BJ (cell line): ENCODE results near the gene CCDC121. TPM values are rescaled to one million over a fixed set of nuclear protein-coding genes. Genes with fewer than 3 reads are reported as not detected.
"Not testable (repeated sequence)": the region's sequence is repeated elsewhere in the genome, so short reads cannot be mapped to it uniquely, and the experiment has no call there.

Experiments used
- CTCF ChIA-PET: fragments of 350-600 bp; formaldehyde crosslinking; extraction: SDS; loops from one replicate; lab custom pipeline; 2021; ENCODE audit warnings: antibody characterized with exemption, inconsistent platforms; lab: Yijun Ruan, JAX
- POLR2A ChIA-PET: fragments of 300-600 bp; sonication (Branson Sonifier 250); formaldehyde crosslinking; extraction: SDS; loops from one replicate; lab custom pipeline; 2021; ENCODE audit warnings: antibody characterized with exemption; lab: Charles Lee
- DNase-seq: peaks from one replicate; pipeline ENCODE4 v3.0.0-alpha.2; 2011; ENCODE audit warnings: low read depth
- H3K27me3 ChIP-seq: 2 replicates; pipeline ENCODE4 v1.6.0; 2011; ENCODE audit warnings: low read length; ENCODE audit not compliant: control insufficient read depth, insufficient read depth
- H3K36me3 ChIP-seq: 2 replicates; pipeline ENCODE4 v1.5.1; 2011; ENCODE audit warnings: low read length; ENCODE audit not compliant: control insufficient read depth, insufficient read depth
- H3K4me3 ChIP-seq: 2 replicates; pipeline ENCODE4 v1.5.1; 2011; ENCODE audit warnings: low read depth, mild to moderate bottlenecking, control low read depth, low read length
- polyA plus RNA-seq: library from polyadenylated mRNA; depleted of rRNA; stranded (reverse); fragments of >200 nt; gene quantifications from 2 replicates; pipeline ENCODE4 v1.2.3, GENCODE V29; 2011
- TF ChIP-seq, protein P1 (sequence below): IDR thresholded peaks from 2 replicates; pipeline ENCODE4 v1.5.1; 2011; ENCODE audit warnings: low read depth, mild to moderate bottlenecking, control low read depth, inconsistent platforms, low read length, moderate library complexity; ENCODE audit not compliant: insufficient read depth

CCDC121 gene
- polyA plus RNA-seq, 1 experiment: 0.58 TPM

DNA sequence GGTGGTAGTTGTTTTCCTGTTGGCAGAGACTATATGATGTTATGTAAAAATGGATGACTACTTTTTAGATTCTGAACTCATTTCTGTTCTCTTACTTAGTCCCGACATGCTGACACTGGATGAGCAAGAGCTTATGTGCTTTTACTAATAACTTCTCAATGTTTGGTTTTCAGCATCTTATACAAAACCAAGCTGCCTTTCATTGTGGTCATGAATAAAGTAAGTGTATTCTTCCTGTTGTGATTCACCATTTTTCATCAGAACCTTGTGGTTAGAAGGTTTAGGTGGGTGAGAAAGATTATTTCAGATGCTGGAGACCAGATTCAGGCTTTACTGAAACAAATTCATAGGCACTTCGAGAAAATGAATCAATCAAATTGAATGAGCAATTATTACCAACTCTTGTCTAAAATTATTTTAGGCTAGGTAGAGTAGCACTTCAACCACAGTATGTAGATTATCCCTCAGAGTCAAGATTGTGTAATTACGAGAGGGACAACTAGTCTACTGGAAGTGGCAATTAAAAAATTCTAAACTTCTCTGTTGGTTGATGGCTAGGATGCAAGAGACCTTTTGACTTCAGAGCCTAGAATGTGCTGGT lies 9.3 kb upstream of the CCDC121 start:
- H3K27me3 ChIP-seq: no peaks in the 10 kb centered on the region
- ChIA-PET CTCF (no interaction called here), POLR2A (no interaction called here)
- H3K4me3 ChIP-seq: no peak overlapping the region
- H3K36me3 ChIP-seq: peaks cover 14% of the 10 kb centered on the region
- DNase-seq: peak; percentile 18
- TF ChIP-seq, protein P1, sequence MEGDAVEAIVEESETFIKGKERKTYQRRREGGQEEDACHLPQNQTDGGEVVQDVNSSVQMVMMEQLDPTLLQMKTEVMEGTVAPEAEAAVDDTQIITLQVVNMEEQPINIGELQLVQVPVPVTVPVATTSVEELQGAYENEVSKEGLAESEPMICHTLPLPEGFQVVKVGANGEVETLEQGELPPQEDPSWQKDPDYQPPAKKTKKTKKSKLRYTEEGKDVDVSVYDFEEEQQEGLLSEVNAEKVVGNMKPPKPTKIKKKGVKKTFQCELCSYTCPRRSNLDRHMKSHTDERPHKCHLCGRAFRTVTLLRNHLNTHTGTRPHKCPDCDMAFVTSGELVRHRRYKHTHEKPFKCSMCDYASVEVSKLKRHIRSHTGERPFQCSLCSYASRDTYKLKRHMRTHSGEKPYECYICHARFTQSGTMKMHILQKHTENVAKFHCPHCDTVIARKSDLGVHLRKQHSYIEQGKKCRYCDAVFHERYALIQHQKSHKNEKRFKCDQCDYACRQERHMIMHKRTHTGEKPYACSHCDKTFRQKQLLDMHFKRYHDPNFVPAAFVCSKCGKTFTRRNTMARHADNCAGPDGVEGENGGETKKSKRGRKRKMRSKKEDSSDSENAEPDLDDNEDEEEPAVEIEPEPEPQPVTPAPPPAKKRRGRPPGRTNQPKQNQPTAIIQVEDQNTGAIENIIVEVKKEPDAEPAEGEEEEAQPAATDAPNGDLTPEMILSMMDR: no peak

DNA sequence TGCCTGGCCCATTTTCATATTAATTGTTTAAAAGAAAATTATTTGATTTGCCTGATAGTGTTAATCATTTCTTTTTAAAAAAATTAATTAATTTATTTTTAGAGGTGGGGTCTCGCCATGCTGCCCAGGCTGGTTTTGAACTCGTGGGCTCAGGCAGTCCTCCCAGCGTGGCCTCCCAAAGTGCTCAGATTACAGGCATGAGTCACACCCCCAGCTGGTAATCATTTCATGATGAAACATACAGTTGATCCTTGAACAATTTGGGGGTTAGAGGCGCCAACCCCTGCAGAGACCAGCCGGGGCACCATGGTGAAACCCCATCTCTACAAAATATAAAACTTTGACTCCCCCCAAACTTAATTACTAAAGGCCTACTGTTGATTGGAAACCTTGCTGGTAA lies 8.0 kb upstream of the CCDC121 start:
- CTCF ChIA-PET: no interaction called here
- Histone ChIP-seq H3K27me3 (no peaks in the 10 kb centered on the region), H3K36me3 (peaks cover 14% of the 10 kb centered on the region), H3K4me3 (no peak overlapping the region)
- POLR2A ChIA-PET: no interaction called here
- DNase-seq: no peak
- TF ChIP-seq, protein P1: no peak

DNA sequence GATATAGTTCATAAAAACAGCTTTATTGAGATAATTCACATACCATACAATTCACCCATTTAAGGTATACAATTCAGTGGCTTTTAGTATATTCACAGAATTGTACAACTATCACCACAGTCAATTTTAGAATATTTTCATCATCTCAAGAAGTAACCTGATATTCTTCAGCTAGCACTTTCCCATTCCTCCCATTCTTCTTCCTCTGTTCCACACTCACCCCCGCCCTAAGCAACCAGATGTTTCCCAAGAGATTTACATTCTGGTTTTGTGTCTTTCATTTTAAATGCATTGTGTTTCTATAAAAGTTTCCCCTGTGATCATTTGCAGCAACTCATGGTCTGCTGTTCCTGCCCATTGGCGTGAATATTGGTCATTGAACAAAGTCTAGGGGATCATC lies 5.5 kb upstream of the CCDC121 start:
- CTCF ChIA-PET: no interaction called here
- POLR2A ChIA-PET: no interaction called here
- peaks cover 8% of the 10 kb centered on the region for H3K36me3 ChIP-seq
- no peaks in the 10 kb centered on the region for H3K27me3 ChIP-seq
- TF ChIP-seq, protein P1: no peak
- DNase-seq: no peak
- no peak overlapping the region for H3K4me3 ChIP-seq

DNA sequence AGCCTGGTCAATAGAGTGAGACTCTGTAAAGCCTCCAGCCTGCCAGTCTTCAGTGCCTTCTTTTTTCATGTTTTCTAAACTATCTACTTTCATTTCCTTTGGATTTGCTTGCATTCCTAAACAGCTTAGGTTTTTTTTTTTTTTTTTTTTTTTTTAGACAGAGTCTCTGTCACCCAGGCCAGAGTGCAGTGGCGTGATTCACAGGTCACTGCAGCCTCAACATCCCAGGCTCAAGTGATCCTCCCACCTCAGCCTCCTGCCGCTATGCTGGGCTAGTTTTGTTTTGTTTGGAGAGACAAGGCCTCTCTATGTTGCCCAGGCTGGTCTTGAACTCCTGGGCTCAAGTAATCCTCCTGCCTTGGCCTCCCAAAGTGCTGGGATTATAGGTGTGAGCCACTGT lies 1.4 kb upstream of the CCDC121 start:
- H3K27me3 ChIP-seq, H3K36me3 ChIP-seq, POLR2A ChIA-PET, H3K4me3 ChIP-seq, DNase-seq: not testable (repeated sequence)
- CTCF ChIA-PET: interaction anchor here (0.9 kb wide), 1 partner anchor 53 kb away, joined by 3 read pairs; no protein-coding TSS in a partner anchor

DNA sequence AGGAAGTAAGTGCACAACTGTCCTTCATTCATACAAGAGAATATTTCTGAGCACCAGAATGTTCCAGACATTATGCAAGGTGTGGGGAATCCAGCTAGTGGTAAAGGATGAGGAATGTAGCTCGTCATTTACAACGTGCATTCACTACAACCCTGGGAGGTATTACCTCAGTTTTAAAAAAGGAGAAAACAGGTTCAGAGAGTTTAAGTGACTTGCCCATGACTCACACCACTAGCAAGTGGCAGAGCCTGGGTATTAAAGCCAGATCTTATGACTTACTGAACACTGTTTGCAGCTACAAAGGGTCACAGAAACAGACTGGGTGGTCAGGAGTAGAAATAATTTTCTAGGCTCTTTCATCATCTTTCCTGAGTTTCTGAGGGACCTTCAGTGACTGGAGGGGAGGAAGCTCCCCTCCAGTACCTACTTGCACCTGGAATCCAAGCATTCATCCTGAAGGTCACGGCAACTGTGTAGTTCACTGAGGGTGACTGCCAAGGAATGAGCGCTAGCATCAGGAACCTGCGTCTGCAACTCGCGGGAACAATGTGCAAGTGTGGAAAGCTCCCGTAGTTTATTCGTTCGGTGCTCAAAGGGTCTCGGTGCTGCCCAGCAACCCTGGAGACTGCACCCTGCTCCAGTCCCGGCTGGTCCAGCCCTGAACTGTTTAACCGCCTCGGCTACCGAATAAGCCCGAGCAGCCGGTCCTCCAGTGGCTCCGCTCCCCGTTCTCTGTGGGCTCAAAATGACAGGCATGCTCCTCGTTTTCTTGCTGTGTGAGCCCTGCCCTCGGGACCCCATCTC lies 647 bp downstream of the CCDC121 start:
- CTCF ChIA-PET: interaction anchor here (0.8 to 1.2 kb wide), 3 partner anchors 12 to 134 kb away, joined by 3 read pairs; no protein-coding TSS in a partner anchor
- peak; percentile 63 for DNase-seq
- POLR2A ChIA-PET: interaction anchor here (0.6 to 0.7 kb wide), 2 partner anchors 248 to 258 kb away, joined by 3 read pairs; no protein-coding TSS in a partner anchor
- Histone ChIP-seq H3K27me3 (no peaks in the 10 kb centered on the region), H3K36me3 (no peaks in the 10 kb centered on the region), H3K4me3 (peak overlapping the region; percentile 69)
- TF ChIP-seq, protein P1: no peak

DNA sequence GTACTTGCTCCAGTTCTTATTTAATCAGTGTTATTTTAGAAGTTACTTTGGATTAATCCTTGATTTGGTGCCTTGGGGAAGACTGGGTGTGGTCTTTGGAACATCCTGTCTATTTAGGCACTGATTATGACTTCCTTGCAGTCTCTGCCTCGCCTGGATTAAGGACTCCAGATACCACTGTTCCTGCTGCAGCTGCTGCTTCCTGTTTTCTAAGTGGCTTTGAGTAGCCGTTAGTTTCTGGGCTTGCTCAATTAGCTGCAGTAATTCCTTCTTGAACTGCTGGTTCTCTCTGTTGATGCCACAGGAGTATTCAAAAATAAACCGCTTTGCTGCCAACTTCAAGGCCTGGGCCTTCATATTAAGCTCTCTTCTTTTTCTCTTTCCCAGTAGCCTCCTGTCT lies 1.9 kb downstream of the CCDC121 start:
- H3K4me3 ChIP-seq, POLR2A ChIA-PET, H3K36me3 ChIP-seq, DNase-seq, H3K27me3 ChIP-seq, CTCF ChIA-PET: not testable (repeated sequence)

DNA sequence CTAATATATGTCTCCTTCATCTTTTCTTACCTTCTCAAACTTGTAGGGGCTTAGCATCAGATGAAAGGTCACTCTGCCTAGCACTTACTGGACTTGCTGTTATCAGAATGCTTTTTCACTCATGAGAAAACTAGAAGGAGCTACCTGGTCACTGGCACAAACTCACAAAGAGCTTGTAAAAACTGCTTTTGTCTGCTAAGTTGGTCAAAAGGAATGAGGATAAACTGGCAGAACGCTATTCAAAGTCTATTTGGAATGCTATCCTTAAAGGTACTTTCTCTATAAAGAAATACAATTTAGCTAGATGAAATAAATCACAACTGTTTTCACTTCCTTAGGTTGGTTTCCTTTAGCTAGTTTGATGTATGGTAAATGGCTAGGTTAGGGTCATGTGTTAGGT lies 2.5 kb downstream of the CCDC121 start:
- POLR2A ChIA-PET, CTCF ChIA-PET, H3K27me3 ChIP-seq, DNase-seq, H3K36me3 ChIP-seq, H3K4me3 ChIP-seq: not testable (repeated sequence)
